Tongue (tissue), 2 donors: Measurements from ENCODE around the gene IGF1R. TPM values are rescaled to one million over a fixed set of nuclear protein-coding genes. Genes with fewer than 3 reads are reported as not detected.
A peak's percentile ranks its signal among the peaks of the same experiment; 100 is the strongest.

Experiments
- DNase-seq: peaks from one replicate; pipeline ENCODE4 v3.0.0-alpha.2; 2015
- total RNA-seq: library from RNA; depleted of rRNA; stranded (reverse); fragments of >200 nt; gene quantifications from one replicate; pipeline ENCODE4 v1.2.3, GENCODE V29; 2014

The IGF1R gene
- total RNA-seq, 1 donor from 2014 or later: 67.6 TPM

GRCh38 chr15:98858610-98859023, 210.3 kb downstream of the IGF1R start:
- DNase-seq: no peak

DNA sequence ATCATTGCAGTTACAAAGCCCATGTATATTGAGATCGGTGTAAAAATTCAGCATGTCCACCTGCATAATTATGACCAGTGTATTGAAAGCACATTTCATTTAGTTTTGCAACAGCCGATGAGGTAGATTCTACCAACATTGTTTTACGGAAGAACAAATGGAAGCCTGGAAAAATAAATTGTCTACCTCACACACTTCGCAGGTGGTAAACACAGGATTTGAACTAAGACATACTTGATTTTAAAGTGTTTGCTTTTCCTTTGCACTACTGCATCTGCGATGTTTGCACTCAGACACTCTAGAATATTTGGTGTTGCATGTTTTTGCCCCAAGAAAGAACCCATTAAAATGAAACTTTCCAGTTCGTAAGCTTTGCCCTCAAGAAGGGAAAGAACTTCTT, 210.8 kb downstream of the IGF1R start:
- no peak for DNase-seq

DNA sequence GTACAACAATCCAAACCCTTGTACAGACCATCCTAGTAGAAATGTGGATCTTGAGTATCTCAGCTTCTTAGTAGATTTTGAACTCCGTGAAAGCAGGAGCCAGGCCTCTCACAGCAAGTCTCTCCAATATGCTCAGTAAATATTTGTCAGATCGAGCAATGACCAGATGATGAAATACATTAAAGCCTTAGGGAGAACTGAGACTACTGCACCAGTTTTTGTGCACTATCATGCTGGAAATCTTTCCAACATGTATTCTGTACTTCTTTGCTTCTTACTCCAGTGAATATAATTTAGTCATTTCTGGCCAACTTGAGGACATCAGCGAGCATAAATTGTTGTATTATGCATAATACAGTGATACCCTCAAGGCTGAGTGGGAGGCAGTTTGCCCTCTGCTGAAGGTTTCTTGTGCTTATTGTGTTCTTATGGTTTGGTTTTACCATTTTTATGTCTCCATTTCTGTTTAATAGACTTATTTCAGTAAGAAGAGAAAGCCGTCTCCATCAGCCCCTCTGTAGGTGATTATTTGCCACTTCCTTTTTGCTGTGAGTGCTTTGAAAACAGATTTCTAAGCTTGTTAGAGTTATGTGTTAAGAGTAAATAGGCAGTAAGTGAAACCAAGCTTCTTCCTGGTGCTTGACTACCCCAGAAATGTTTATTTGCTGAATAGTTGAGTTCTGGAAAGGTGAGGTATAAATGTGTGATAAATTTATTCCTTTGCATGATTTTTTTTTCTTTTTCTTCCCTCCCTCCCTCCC, 212.1 kb downstream of the IGF1R start:
- DNase-seq: no peak

GRCh38 chr15:98861188-98861587, 212.8 kb downstream of the IGF1R start:
- DNase-seq: no peak

- no peak for DNase-seq
Measured at GRCh38 chr15:98863983-98864382, 215.6 kb downstream of the IGF1R start.

DNA sequence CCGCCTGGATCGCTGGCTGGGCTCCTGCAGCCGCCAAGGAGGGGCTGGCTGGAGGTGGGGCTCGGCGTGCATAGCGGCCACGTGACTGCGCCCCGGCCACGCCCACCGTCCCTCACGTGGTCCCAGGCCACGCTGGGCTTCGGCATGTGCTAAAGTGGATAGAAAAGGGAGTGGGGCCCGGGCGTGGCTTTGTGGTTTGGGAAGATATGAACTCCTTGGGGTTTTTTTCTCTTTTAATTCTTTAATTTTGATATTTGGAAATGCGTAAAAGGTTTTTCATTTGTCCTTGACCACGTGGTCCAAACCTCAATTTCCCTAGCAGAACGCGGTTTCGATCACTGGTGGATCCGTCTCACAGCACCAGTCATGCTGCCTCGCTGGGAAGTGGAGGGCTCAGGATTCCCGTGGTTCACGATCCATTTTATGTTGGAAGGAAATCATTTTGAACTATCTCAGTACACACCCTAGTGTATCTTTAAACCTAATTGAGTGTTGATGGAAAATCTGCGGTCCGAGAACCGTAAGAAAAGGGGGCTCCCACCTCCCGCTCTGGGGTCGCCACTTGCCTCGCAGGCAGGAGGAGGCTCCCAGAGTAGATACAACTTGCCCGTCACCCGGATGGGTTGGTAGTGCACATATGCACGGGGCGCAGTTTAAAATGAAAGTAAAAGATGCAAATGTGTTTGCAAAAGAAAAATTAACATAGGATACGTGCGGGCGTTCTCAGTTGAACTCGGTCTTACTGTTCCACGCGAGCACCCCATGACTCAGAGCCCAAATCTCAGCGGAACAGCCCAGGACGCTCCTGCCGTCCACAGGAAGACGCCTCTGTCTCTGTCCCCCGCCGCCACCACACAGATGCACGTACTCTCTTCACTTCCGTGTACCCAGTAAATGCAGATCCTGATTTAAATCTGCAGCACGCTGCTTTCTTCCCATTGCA, 217.3 kb downstream of the IGF1R start:
- peak; percentile 85 for DNase-seq

DNA sequence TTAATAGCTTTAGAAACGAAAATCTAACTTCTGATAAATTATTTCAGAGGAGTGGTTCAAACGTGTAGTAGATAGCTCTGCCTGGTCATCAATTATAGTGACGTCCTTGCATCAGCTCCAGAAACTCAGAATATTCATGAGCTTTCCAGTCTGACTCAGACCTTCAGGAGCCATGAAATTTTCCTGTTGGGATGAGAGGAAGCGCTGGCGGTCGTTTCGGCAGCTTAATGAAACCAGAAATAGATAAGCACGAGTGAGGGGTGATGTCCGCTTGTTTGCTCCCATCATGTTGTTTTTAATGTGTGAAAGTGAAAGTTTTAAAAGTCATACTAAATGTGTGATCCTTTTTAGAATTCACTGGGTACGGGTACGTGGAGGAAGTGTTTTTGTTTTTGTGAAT, 218.2 kb downstream of the IGF1R start:
- DNase-seq: no peak

GRCh38 chr15:98868564-98868963, 220.2 kb downstream of the IGF1R start:
- DNase-seq: no peak

DNA sequence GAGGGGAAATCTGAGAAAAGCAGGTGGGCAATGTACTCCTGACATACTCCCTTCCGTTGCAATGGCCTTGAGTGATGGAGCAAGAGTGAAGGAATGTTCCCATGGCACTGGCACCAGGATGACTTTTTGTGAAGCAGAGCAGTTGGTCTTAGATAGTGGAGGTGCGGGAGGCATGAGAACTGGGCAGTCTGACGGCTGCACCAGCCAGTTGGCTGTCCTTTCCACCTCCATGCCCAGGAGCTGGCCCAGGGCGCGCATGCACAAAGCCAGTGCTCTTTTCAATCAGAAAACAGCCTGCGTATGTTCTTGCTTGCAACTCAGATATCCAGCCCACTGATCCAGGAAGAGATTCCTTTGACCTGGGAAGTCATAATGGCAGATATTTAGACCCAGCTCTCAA, 222.4 kb downstream of the IGF1R start:
- no peak for DNase-seq

GRCh38 chr15:98872774-98873173, 224.4 kb downstream of the IGF1R start:
- no peak for DNase-seq

DNA sequence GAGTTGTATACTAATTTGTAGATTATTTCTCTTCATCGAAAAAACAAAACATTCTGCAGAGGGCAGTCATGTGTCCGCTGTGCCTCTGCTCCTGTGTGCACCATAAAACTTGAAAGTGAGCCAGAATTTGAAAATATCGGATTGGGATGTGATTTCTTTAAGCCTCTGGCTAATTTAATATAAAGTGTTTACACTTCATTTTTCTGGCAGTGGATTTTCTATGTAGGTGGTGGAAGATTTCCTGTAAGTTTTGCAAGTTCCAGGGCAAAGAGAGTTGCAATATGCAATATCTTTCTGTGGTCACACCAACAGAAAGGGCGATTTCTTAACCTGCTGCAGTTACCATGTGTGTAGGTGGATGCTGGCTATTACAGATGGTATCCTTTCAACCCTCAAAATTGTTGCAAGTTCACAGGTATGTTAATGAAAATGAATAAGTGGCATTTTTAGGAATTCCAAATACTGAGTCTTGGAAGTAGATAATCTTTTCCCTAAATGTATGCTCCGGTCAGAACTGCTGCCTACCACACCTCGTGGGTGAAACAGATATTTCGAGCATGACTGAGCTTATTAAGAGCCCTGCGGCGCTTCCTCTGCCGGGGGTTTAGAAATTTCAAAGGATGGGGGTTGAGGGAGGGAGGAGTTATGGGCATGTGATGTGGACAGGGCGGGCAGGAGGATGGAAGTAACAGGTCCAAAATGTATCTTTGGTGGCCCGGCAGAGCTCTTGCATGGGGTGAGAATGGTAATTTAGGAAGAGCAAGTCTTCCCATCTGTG, 225.3 kb downstream of the IGF1R start:
- no peak for DNase-seq

GRCh38 chr15:98874370-98874769, 226.0 kb downstream of the IGF1R start:
- DNase-seq: no peak

DNA sequence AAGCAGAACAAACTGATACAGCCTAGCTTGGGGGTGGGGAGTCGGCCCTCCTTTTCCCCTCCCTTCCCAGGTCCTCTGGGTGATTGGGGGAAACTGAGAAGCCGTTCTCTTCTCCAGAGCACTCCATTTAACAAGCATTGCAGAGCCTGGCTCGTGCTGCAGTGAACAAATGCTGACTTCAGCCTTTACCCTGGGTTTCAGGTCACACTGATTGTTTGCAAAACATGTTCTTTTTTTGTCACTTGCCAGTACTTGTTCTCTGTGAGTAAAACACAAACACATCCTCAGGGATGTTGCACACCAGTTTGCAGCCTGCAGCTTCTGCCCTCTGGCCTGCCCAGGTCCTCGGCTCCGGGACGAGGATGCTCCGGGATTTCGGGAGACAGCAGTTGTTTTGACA, 226.4 kb downstream of the IGF1R start:
- DNase-seq: no peak

DNA sequence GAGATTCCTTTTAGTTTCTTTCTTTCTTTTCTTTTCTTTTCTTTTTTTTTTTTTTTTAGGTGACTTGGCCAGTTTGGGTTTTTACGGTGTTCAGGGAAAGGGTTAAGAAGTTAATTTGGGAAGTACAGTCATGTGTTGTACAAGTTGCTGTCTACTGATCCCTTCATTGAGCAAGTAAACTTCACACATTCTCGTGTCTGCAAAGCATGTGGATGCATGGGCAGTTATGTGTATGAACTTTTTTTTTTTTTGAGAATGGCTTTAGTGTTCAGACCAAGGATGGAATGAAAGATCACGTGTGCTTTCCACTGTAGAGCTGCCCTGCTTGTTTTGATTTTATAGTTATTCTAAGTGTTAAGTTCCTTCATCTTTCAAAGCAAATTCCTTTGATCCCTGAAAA, 227.0 kb downstream of the IGF1R start:
- DNase-seq: no peak

DNA sequence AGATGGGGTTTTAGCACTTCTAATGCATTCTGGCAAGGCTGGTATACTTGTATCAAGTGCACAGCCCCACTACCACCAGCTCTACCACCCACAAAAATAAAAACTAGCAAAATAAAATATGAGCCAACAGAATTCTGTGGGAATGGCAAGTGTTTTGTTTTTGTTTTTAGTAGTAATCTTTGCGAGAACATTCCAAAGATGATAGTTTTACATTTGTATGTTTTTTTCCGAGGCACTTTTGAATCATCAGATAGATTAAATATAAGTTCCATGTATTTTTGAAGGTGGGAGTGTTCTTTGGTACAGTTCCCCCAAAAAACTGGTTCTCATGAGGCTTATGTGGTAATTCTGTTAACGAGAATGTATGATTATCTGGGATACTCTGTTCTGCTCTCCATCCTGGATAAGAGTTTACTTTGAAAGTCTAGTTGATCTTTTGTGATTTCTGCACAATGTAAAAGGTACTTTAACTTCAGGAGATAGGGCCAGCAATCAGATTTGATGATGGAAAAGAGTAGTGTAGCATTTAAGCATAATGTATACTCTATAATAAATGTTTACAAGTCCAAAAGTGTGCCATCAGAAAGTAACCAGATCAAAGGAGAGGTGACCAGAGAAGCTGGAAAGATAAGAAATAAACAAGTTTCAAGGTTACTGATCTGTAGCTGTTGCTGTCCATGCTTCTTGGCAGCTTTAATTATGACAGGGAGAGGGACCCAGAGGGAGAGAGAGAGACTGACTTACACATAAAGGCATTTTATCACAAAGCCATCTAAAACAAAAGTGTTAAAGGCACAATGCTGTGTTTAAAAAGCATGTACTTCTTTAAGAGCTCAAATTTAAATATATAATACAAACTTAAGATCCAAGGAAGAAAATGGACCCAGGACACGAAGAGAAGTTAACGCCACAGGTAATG, 228.4 kb downstream of the IGF1R start:
- DNase-seq: no peak

GRCh38 chr15:98878172-98878571, 229.8 kb downstream of the IGF1R start:
- no peak for DNase-seq

DNA sequence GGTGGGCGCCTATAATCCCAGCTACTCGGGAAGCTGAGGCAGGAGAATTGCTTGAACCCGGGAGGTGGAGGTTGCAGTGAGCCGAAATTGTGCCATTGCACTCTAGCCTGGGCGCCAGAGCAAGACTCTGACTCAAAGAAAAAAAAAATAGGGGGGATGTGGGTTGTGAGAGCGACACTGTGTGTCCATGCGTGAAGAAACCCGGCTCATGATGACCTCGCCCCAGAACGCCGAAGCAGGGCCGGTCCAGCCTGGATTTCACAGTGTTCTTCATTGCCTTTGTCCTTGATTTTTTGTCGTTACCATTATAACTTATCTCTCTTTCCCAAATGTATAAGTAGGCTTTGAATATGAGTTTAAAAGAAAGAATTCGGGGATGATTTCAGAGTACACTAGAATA, 230.5 kb downstream of the IGF1R start:
- DNase-seq: no peak

DNA sequence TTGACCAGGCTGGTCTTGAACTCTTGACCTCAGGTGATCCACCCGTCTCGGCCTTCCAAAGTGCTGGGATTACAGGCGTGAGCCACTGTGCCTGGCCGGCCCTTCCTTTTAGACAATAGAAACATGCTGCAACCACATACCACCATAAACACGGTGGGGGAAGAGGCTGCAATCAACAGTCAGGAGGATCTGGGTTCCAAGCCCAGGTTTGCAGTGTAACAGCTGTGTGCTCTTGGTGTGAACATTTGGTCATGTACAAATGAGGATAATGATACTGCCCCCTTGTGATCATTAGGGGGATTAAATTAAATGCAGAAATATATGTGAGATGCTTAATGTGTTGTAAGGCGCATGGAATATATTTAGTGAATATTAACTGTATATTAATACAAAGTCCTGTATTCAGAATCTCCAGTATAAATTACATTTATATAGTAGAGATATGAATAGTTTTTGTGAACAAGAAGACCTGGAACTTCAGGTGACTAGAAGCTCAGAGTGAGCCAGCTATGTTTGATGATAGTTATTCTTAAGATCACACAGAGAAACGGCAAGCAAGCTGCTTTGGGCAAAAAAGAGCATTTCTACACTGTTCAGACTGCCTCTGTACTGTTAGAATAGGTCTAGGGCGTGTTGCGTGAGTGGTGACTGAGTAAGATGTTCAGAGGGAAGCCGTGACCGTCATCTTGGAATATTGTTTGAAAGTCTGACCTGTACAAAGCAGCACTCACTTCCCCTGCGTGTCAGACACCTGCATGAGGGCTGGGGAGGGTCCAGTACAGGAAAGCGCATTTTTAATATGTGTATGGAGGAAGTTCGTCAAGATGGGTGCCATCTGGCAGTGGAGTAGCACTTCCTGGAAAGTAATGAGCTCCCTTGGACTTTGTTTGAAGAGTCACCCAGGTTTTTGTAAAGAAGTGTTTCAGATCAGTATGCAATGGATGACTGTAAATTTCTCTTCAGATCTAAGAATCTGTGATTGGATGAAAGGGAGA, 233.5 kb downstream of the IGF1R start:
- DNase-seq: peak; percentile 74

GRCh38 chr15:98883478-98883877, 235.1 kb downstream of the IGF1R start:
- no peak for DNase-seq

DNA sequence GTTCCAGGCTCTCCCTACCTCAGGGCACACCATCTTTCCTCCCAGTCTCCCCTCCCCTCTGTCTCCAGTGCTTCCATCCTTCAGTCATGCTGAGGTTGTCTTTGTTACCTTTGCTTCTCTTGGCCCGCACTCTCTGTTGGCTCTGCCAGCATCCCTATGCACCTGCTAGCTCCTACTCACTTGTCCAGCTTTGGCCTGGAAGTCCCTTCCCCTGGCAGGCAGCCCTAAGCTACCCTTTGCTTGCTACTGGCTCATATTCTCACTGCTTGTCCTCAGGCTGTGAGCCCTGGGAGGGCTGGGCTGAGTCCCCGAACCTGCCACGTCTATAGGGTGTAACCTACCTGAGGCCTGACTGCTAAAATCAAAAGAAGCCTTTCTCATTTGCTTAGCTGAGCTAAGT, 236.6 kb downstream of the IGF1R start:
- no peak for DNase-seq
